HEK293 (cell line): ENCODE results near the gene CCDC142.

Experiments used
- CTCF ChIA-PET: fragments of 350-600 bp; formaldehyde crosslinking; extraction: SDS; loops from one replicate; lab custom pipeline; 2021; ENCODE audit warnings: antibody characterized with exemption; lab: Yijun Ruan, JAX
- POLR2A ChIA-PET: fragments of 300-600 bp; formaldehyde crosslinking; extraction: SDS; loops from one replicate; lab custom pipeline; 2020; ENCODE audit warnings: antibody characterized with exemption, inconsistent platforms; lab: Yijun Ruan, JAX
- H3K27ac ChIP-seq: fragments of 200-500 bp; sonication (Bioruptor generic); 2 replicates; pipeline ENCODE4 v1.5.1; 2014; ENCODE audit warnings: low read depth, low read length, control low read depth, inconsistent platforms; ENCODE audit errors: extremely low read depth
- H3K36me3 ChIP-seq, 2 experiments: fragments of 200-500 bp in 1 of 2; sonication (Bioruptor generic) in 1 of 2; 1 replicate in 1 of 2; 2 replicates in 1 of 2; pipeline ENCODE4 v1.5.1; 2014 to 2017; ENCODE audit warnings: inconsistent platforms in 2 of 2, low read length in 2 of 2; ENCODE audit not compliant: control insufficient read depth in 2 of 2, insufficient read depth in 1 of 2
- H3K4me1 ChIP-seq: fragments of 200-500 bp; sonication (Bioruptor generic); 2 replicates; pipeline ENCODE4 v1.5.1; 2014; ENCODE audit warnings: mild to moderate bottlenecking, low read length, inconsistent platforms; ENCODE audit not compliant: control insufficient read depth, insufficient read depth
- H3K4me3 ChIP-seq: 2 replicates; pipeline ENCODE4 v1.5.1; 2011; ENCODE audit warnings: low read depth, mild to moderate bottlenecking, control low read depth, low read length, moderate library complexity
- H3K9me3 ChIP-seq: fragments of 200-500 bp; sonication (Bioruptor generic); 2 replicates; pipeline ENCODE4 v1.5.1; 2014; ENCODE audit warnings: low read depth, low read length, inconsistent platforms; ENCODE audit not compliant: control insufficient read depth, insufficient read depth
- GLI2 ChIP-seq: fragments of 450-650 bp; formaldehyde crosslinking; IDR thresholded peaks from 2 replicates; pipeline ENCODE4; 2017; ENCODE audit warnings: missing biosample characterization, missing genetic modification characterization, low read depth, borderline replicate concordance
- KLF17 ChIP-seq: fragments of 450-650 bp; formaldehyde crosslinking; IDR thresholded peaks from 2 replicates; pipeline ENCODE4 v1.5.1; 2016; ENCODE audit warnings: missing biosample characterization, missing genetic modification characterization
- KLF7 ChIP-seq: fragments of 450-650 bp; formaldehyde crosslinking; IDR thresholded peaks from 2 replicates; pipeline ENCODE4 v1.5.1; 2016; ENCODE audit warnings: missing biosample characterization, missing genetic modification characterization, borderline replicate concordance
- MZF1 ChIP-seq: fragments of 450-650 bp; formaldehyde crosslinking; IDR thresholded peaks from 2 replicates; pipeline ENCODE4 v1.5.1; 2017; ENCODE audit warnings: missing biosample characterization, missing genetic modification characterization, borderline replicate concordance
- PBX3 ChIP-seq: sonication (generic); formaldehyde crosslinking; IDR thresholded peaks from 2 replicates; pipeline ENCODE4 v1.8.1; 2022; ENCODE audit warnings: mild to moderate bottlenecking, moderate library complexity, missing genetic modification reagents
- PRDM1 ChIP-seq: fragments of 450-650 bp; formaldehyde crosslinking; IDR thresholded peaks from 2 replicates; pipeline ENCODE4; 2016; ENCODE audit warnings: missing biosample characterization, missing genetic modification characterization
- SALL2 ChIP-seq: fragments of 450-650 bp; formaldehyde crosslinking; IDR thresholded peaks from 2 replicates; pipeline ENCODE4 v1.5.0; 2017; ENCODE audit warnings: missing biosample characterization, mild to moderate bottlenecking, missing genetic modification characterization, borderline replicate concordance
- WT1 ChIP-seq: fragments of 450-650 bp; formaldehyde crosslinking; IDR thresholded peaks from 2 replicates; pipeline ENCODE4 v1.5.1; 2016; ENCODE audit warnings: missing biosample characterization, missing genetic modification characterization
- ZNF132 ChIP-seq: fragments of 450-650 bp; formaldehyde crosslinking; IDR thresholded peaks from 2 replicates; pipeline ENCODE4 v1.5.1; 2017; ENCODE audit warnings: missing biosample characterization, missing genetic modification characterization, borderline replicate concordance
- ZNF155 ChIP-seq: fragments of 450-650 bp; formaldehyde crosslinking; IDR thresholded peaks from 2 replicates; pipeline ENCODE4 v1.5.1; 2016; ENCODE audit warnings: missing biosample characterization, missing genetic modification characterization
- ZNF24 ChIP-seq: fragments of 450-650 bp; formaldehyde crosslinking; IDR thresholded peaks from 2 replicates; pipeline ENCODE4 v1.5.1; 2016; ENCODE audit warnings: missing biosample characterization, missing genetic modification characterization
- ZNF510 ChIP-seq: fragments of 450-650 bp; formaldehyde crosslinking; IDR thresholded peaks from 2 replicates; pipeline ENCODE4 v1.5.1; 2018; ENCODE audit warnings: mild to moderate bottlenecking, missing genetic modification characterization, missing biosample characterization; ENCODE audit not compliant: insufficient replicate concordance
- ZNF626 ChIP-seq: fragments of 450-650 bp; sonication (Bioruptor Pico); formaldehyde crosslinking; IDR thresholded peaks from 2 replicates; pipeline ENCODE4 v1.5.1; 2018; ENCODE audit warnings: missing biosample characterization, missing genetic modification characterization, inconsistent platforms
- ZNF654 ChIP-seq: fragments of 450-650 bp; formaldehyde crosslinking; IDR thresholded peaks from 2 replicates; pipeline ENCODE4 v1.5.1; 2016; ENCODE audit warnings: low read depth, missing biosample characterization, missing genetic modification characterization
- ZNF792 ChIP-seq: fragments of 450-650 bp; formaldehyde crosslinking; IDR thresholded peaks from 2 replicates; pipeline ENCODE4 v1.5.1; 2016; ENCODE audit warnings: missing biosample characterization, missing genetic modification characterization
- TF ChIP-seq, protein P1 (sequence below): fragments of 450-650 bp; IDR thresholded peaks from 2 replicates; pipeline ENCODE4 v1.5.1; 2018; ENCODE audit warnings: missing biosample characterization, mild to moderate bottlenecking, missing genetic modification characterization
- TF ChIP-seq, protein P2 (sequence below): fragments of 450-650 bp; formaldehyde crosslinking; IDR thresholded peaks from 2 replicates; pipeline ENCODE4 v1.5.0; 2017; ENCODE audit warnings: missing biosample characterization, missing genetic modification characterization, borderline replicate concordance

The CCDC142 gene

DNA sequence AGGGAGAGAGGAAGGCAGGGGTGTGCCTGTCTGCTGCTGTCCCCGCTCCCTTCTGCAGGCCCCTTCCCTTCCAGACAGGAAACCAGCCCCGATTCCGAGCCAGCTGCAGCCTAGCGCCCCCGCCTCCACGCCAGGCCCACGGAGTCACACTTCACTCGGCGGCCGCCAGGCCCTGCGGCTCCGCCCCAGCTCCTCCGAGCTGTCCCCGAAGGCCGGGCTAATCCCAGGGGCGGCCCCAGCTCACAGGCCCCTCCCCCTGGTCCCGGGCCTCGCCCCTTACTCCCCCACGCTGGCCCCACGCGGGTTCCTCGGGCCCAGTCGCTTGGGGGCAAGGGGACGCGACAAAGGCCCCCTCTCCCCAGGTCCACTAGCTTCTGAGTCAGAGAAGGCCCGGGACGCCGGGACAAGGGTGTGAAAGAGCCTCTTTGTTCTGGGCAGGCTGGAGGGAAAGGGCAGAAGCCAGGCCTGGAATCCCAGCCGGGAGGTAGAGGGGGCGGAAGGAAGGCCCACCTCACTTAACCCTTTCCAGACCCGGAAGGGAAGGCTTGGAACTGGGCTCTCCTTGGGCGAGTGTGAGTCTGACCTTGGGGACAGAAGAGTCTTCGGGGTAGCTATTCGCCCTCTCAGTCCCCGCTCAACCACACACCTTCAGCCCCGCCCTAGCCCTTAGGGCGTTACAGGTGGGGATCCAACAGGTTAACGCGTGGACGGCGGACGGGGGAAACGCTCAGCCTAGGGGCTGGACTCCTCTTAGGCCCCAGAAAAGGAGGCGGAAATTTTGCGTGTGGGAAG, 42.2 kb downstream of the CCDC142 start (continued):
- no peak for TF ChIP-seq ZNF510
- no peak for TF ChIP-seq ZNF132 (tag by site-specific recombination)
- no peak for TF ChIP-seq PBX3 (CRISPR knock-in tag)
- no peak for TF ChIP-seq ZNF155 (tag by site-specific recombination)
- no peak for TF ChIP-seq ZNF792 (tag by site-specific recombination)
- peak; percentile 37; the same call in 1 of the 2 replicates for TF ChIP-seq KLF17 (tag by site-specific recombination)
- no peak for TF ChIP-seq MZF1
- no peak for TF ChIP-seq GLI2 (tag by site-specific recombination)
- TF ChIP-seq, protein P1, sequence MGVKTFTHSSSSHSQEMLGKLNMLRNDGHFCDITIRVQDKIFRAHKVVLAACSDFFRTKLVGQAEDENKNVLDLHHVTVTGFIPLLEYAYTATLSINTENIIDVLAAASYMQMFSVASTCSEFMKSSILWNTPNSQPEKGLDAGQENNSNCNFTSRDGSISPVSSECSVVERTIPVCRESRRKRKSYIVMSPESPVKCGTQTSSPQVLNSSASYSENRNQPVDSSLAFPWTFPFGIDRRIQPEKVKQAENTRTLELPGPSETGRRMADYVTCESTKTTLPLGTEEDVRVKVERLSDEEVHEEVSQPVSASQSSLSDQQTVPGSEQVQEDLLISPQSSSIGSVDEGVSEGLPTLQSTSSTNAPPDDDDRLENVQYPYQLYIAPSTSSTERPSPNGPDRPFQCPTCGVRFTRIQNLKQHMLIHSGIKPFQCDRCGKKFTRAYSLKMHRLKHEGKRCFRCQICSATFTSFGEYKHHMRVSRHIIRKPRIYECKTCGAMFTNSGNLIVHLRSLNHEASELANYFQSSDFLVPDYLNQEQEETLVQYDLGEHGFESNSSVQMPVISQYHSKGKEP (tag by site-specific recombination) = no peak
- TF ChIP-seq SALL2 (tag by site-specific recombination) = no peak
- TF ChIP-seq ZNF626 (tag by site-specific recombination) = no peak

- Histone ChIP-seq H3K36me3 (peaks cover 0 to 40% of the 10 kb centered on the region in 2 experiments; a peak in 1 of 3 replicates), H3K27ac (peak overlapping the region; percentile 68; the same call in 1 of the 2 replicates), H3K4me1 (peaks cover 7% of the 10 kb centered on the region), H3K4me3 (peak overlapping the region; percentile 56), H3K9me3 (no peaks in the 10 kb centered on the region)
- ChIA-PET CTCF (interaction anchor here (0.6 to 2.5 kb wide), 7 partner anchors 11 to 146 kb away, joined by 3 to 6 read pairs (median 3); no protein-coding TSS in a partner anchor), POLR2A (interaction anchor here (0.6 to 2.4 kb wide), 21 partner anchors 8 to 433 kb away, joined by 3 to 40 read pairs (median 4); partner anchors contain the start of genes AUP1, C2orf81, CCDC142 and DCTN1)
- TF ChIP-seq, protein P2, sequence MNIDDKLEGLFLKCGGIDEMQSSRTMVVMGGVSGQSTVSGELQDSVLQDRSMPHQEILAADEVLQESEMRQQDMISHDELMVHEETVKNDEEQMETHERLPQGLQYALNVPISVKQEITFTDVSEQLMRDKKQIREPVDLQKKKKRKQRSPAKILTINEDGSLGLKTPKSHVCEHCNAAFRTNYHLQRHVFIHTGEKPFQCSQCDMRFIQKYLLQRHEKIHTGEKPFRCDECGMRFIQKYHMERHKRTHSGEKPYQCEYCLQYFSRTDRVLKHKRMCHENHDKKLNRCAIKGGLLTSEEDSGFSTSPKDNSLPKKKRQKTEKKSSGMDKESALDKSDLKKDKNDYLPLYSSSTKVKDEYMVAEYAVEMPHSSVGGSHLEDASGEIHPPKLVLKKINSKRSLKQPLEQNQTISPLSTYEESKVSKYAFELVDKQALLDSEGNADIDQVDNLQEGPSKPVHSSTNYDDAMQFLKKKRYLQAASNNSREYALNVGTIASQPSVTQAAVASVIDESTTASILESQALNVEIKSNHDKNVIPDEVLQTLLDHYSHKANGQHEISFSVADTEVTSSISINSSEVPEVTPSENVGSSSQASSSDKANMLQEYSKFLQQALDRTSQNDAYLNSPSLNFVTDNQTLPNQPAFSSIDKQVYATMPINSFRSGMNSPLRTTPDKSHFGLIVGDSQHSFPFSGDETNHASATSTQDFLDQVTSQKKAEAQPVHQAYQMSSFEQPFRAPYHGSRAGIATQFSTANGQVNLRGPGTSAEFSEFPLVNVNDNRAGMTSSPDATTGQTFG (tag by site-specific recombination) = no peak
- TF ChIP-seq WT1 = no peak
- TF ChIP-seq ZNF24 = no peak
- no peak for TF ChIP-seq ZNF654 (tag by site-specific recombination)
- no peak for TF ChIP-seq KLF7 (tag by site-specific recombination)
- TF ChIP-seq PRDM1 = 0 out of 2 replicates have a peak, but pooled peaks have one; percentile 7
Measured at GRCh38 chr2:74439803-74440377, 42.9 kb downstream of the CCDC142 start.
